ENCODE data around the gene CALML4. TPM values are rescaled to one million over a fixed set of nuclear protein-coding genes. Genes with fewer than 3 reads are reported as not detected.
"Not testable (repeated sequence)": the region's sequence is repeated elsewhere in the genome, so short reads cannot be mapped to it uniquely, and the experiment has no call there.

Gene CALML4
- total RNA-seq, 4 donors from 2014 or later, result 2.6 to 9.3 (median 4.6) TPM

DNA sequence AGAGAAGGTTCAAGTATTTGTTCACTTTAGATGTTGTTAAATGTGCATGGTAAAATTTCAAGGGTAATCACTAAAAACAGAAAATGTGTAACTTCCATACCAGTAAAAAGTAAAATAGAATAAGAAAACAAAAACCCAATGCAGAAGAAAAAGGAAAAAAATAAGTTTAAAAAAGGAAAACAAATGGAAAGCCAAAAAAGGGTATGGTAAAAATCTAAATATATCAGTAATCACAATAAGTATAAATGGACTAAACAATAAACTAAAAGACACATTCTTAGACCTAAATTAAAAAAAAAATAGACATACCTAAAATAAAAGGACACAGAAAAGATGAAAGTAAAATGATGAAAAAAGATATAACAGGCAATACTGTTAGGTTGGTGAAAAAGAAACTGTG lies 33.9 kb upstream of the CALML4 start:
- intact Hi-C loops (cut with DNase I; ENCODE audit: low total_unique reads), result no loop called here
- DNase-seq (ENCODE audit: low spot score in 2 of 2), result no peak
- no peak for TF ChIP-seq POLR2A (IDR thresholded peaks at IDR 0.05)
- TF ChIP-seq, protein P1, sequence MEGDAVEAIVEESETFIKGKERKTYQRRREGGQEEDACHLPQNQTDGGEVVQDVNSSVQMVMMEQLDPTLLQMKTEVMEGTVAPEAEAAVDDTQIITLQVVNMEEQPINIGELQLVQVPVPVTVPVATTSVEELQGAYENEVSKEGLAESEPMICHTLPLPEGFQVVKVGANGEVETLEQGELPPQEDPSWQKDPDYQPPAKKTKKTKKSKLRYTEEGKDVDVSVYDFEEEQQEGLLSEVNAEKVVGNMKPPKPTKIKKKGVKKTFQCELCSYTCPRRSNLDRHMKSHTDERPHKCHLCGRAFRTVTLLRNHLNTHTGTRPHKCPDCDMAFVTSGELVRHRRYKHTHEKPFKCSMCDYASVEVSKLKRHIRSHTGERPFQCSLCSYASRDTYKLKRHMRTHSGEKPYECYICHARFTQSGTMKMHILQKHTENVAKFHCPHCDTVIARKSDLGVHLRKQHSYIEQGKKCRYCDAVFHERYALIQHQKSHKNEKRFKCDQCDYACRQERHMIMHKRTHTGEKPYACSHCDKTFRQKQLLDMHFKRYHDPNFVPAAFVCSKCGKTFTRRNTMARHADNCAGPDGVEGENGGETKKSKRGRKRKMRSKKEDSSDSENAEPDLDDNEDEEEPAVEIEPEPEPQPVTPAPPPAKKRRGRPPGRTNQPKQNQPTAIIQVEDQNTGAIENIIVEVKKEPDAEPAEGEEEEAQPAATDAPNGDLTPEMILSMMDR (IDR thresholded peaks at IDR 0.05), result no peak
- H3K4me3 ChIP-seq (ENCODE audit: low read depth, poor library complexity, severe bottlenecking), result no peak overlapping the region

- no peak for TF ChIP-seq POLR2A (IDR thresholded peaks at IDR 0.05)
- TF ChIP-seq, protein P1 (IDR thresholded peaks at IDR 0.05), result no peak
- WGBS, 2 donors, result 89 to 91% methylated on average over 4 of the region's 4 CpGs
- DNase-seq (ENCODE audit: low spot score in 2 of 2), result peak in 1 of 2 donors; percentile 43
- no peak overlapping the region for H3K4me3 ChIP-seq (ENCODE audit: low read depth, poor library complexity, severe bottlenecking)
- intact Hi-C loops (cut with DNase I; ENCODE audit: low total_unique reads), result no loop called here
These were observed 29.9 kb upstream of the CALML4 start for GRCh38 chr15:68235022-68235421.

GRCh38 chr15:68234520-68234919 lies 29.4 kb upstream of the CALML4 start:
- H3K4me3 ChIP-seq (ENCODE audit: low read depth, poor library complexity, severe bottlenecking); intact Hi-C loops (cut with DNase I; ENCODE audit: low total_unique reads): not testable (repeated sequence)
- 96 to 98% methylated on average over 9 of the region's 9 CpGs for WGBS, 2 donors
- DNase-seq (ENCODE audit: low spot score in 2 of 2), result peak; percentile 4 to 56

GRCh38 chr15:68234060-68234459 lies 28.9 kb upstream of the CALML4 start:
- intact Hi-C loops (cut with DNase I; ENCODE audit: low total_unique reads), result no loop called here
- TF ChIP-seq POLR2A (IDR thresholded peaks at IDR 0.05), result no peak
- TF ChIP-seq, protein P1 (IDR thresholded peaks at IDR 0.05), result no peak
- 77 to 78% methylated on average over 6 of the region's 6 CpGs for WGBS, 2 donors
- DNase-seq (ENCODE audit: low spot score in 2 of 2), result peak; percentile 3 to 46
- no peak overlapping the region for H3K4me3 ChIP-seq (ENCODE audit: low read depth, poor library complexity, severe bottlenecking)

- TF ChIP-seq, protein P1 (IDR thresholded peaks at IDR 0.05), result no peak
- TF ChIP-seq POLR2A (IDR thresholded peaks at IDR 0.05), result no peak
- intact Hi-C loops (cut with DNase I; ENCODE audit: low total_unique reads), result no loop called here
- peak in 1 of 2 donors; percentile 25 for DNase-seq (ENCODE audit: low spot score in 2 of 2)
- WGBS, 2 donors, result 87 to 96% methylated on average over 6 of the region's 6 CpGs
- no peak overlapping the region for H3K4me3 ChIP-seq (ENCODE audit: low read depth, poor library complexity, severe bottlenecking)
These were observed 27.8 kb upstream of the CALML4 start for GRCh38 chr15:68232937-68233336.

- WGBS, 2 donors, result 87 to 90% methylated on average over 6 of the region's 6 CpGs
- intact Hi-C loops (cut with DNase I; ENCODE audit: low total_unique reads), result no loop called here
- DNase-seq (ENCODE audit: low spot score in 2 of 2), result peak in 1 of 2 donors; percentile 14
These were observed 27.3 kb upstream of the CALML4 start for GRCh38 chr15:68232449-68232848.

More at GRCh38 chr15:68232449-68232848, 27.3 kb upstream of the CALML4 start:
- TF ChIP-seq, protein P1 (IDR thresholded peaks at IDR 0.05), result no peak
- no peak for TF ChIP-seq POLR2A (IDR thresholded peaks at IDR 0.05)
- no peak overlapping the region for H3K4me3 ChIP-seq (ENCODE audit: low read depth, poor library complexity, severe bottlenecking)

Measured in lower leg skin (tissue), 4 donors.